GM21381 (cell line): ENCODE data around the gene FGFBP1.
"Not testable (repeated sequence)": the region's sequence is repeated elsewhere in the genome, so short reads cannot be mapped to it uniquely, and the experiment has no call there.

Experiments used
- ATAC-seq: cut with Tn5 transposase; IDR thresholded peaks from one replicate; pipeline ENCODE4 v1.9.1; 2021; ENCODE audit warnings: mild to moderate bottlenecking, moderate library complexity; ENCODE audit not compliant: unreplicated experiment

FGFBP1 gene

GRCh38 chr4:15947684-15948083 lies 9.1 kb upstream of the FGFBP1 start:
- no peak for ATAC-seq

- ATAC-seq, result no peak
Measured at GRCh38 chr4:15945516-15945915, 7.0 kb upstream of the FGFBP1 start.

- ATAC-seq, result no peak
Measured at GRCh38 chr4:15944895-15945294, 6.4 kb upstream of the FGFBP1 start.

GRCh38 chr4:15942283-15942682 lies 3.7 kb upstream of the FGFBP1 start:
- ATAC-seq, result no peak

- ATAC-seq, result no peak
Measured at GRCh38 chr4:15938182-15938581, 358 bp downstream of the FGFBP1 start.

GRCh38 chr4:15936495-15936894 lies 2.0 kb downstream of the FGFBP1 start:
- no peak for ATAC-seq

- ATAC-seq, result no peak
Measured at GRCh38 chr4:15935504-15936402, 2.8 kb downstream of the FGFBP1 start.

- no peak for ATAC-seq
Measured at GRCh38 chr4:15934259-15934658, 4.3 kb downstream of the FGFBP1 start.

GRCh38 chr4:15931451-15932210 lies 6.9 kb downstream of the FGFBP1 start:
- no peak for ATAC-seq

GRCh38 chr4:15930314-15930713 lies 8.2 kb downstream of the FGFBP1 start:
- no peak for ATAC-seq

GRCh38 chr4:15929540-15929939 lies 9.0 kb downstream of the FGFBP1 start:
- ATAC-seq, result no peak

- no peak for ATAC-seq
Measured at GRCh38 chr4:15928883-15929282, 9.7 kb downstream of the FGFBP1 start.

GRCh38 chr4:15926486-15926885 lies 12.1 kb downstream of the FGFBP1 start:
- ATAC-seq, result no peak

- no peak for ATAC-seq
Measured at GRCh38 chr4:15925830-15926229, 12.7 kb downstream of the FGFBP1 start.

- ATAC-seq, result no peak
Measured at GRCh38 chr4:15921592-15921932, 17.0 kb downstream of the FGFBP1 start.

- ATAC-seq, result no peak
Measured at GRCh38 chr4:15920723-15921591, 17.6 kb downstream of the FGFBP1 start.

GRCh38 chr4:15918484-15919129 lies 19.9 kb downstream of the FGFBP1 start:
- no peak for ATAC-seq

- ATAC-seq, result no peak
Measured at GRCh38 chr4:15917297-15917696, 21.2 kb downstream of the FGFBP1 start.

- ATAC-seq, result not testable (repeated sequence)
Measured at GRCh38 chr4:15916358-15916757, 22.2 kb downstream of the FGFBP1 start.

GRCh38 chr4:15914736-15915135 lies 23.8 kb downstream of the FGFBP1 start:
- ATAC-seq, result no peak

GRCh38 chr4:15914291-15914690 lies 24.2 kb downstream of the FGFBP1 start:
- no peak for ATAC-seq
